NCI-H510A (cell line): ENCODE data around the gene ENTPD2.
"Not testable (repeated sequence)": the region's sequence is repeated elsewhere in the genome, so short reads cannot be mapped to it uniquely, and the experiment has no call there.

Experiments used
- DNase-seq: peaks from one replicate; lab custom pipeline; 2025; lab: John Stamatoyannopoulos, UW

The ENTPD2 gene

DNA sequence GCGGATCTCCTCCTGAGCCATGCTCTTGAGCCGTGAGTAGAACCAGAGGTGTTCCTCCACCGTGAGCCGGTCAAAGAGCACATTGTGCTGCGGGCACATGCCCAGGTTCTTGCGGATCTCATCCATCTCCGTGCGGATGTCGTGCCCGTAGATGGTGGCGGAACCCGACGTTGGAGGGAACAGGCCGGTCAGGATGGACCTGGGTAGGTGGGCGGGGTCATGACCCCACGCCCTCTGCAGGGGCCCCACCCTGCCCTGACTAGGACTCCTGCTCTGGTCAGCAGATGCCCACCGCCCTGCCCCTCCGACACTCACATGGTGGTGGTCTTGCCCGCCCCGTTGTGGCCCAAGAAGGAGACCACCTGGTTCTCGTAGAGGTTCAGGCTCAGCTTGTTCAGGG lies 37.9 kb downstream of the ENTPD2 start:
- DNase-seq: no peak

DNA sequence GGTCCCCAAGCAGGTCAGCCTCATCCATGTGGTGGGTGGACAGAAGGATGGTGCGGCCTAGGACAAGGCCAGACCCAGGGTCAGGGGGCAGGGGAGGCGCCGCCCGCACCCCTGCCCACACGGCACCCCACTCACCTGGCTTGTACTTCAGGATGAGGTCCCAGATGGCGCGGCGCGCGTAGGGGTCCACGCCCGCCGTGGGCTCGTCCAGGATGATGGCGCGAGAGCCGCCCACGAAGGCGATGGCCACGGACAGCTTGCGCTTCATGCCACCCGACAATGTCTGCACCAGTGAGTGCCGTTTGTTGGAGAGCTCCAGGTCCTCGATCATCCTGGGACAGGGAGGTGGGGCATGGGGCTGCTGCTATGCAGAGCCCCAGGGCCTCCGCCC lies 38.3 kb downstream of the ENTPD2 start:
- no peak for DNase-seq

DNA sequence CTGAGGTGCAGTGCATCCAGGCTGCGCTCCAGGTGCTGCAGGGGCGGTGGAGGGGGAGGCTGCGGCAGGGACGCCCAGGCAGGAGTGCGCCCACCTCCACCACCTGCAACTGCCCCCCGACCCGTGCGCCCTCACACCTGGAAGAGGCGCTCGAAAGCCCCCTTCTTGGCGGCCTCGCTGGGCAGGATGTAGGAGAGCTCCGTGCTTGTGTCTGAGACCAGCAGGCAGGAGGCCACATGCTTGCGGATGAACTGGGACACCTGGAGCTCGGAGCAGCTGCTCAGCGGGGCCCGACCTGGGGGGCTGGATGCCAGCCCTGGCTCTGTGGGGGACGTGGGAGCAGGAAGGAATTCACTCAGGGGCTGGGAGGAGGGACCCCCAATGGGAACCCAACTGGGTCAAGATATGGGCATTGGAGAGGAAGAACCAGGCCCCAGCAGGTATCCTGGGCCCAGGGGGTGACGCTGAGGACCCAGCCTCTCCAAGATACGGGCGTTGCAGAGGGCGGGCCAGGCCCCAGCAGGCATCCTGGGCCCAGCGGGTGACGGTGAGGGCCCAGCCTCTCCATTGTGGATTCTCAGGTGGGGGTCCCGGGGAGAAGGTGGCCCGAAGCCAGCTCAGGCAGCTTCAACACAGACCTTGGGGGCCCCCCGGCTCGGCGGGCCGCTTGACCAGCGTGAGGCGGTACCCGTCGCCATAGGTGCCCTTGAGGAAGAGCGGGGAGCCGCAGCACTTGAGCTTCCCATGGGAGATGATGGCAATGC lies 38.9 kb downstream of the ENTPD2 start:
- no peak for DNase-seq

DNA sequence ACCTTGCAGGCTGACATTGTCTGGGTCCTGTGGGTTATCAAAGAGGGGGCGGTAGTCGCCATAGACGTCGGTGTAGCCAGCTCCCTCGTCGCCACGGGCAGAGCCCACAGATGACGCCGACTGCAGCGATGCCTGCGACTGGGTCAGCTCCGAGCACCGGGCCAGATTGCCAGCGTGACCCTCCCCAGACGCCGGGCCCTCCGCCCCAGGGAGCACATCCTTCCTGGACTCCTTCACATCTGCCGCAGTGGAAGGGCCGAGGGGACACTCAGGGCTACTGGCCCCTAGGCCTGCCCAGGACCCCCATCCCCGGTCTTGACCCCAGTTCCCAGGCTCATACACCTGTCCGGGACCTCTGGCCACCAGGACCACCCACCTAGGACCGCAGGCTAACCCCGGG lies 39.7 kb downstream of the ENTPD2 start:
- DNase-seq: no peak

DNA sequence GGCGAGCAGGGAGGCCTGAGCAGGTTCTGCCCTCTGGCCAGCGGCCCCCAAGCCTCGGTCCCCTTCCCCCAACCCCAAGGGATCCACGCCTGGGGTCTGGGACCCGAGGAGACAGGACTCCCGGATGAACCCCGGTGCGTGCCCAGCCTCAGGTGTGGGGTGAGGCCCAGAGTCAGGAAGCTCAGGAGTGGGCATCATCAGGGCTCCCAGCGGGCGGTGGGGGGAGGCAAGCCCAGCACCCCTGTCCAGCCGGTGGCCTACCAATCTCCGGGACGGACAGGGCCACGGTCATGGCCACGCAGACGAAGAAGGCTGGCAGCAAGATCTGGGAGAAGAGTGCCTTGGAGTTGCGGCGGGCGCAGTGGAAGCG lies 40.3 kb downstream of the ENTPD2 start:
- DNase-seq: no peak

DNA sequence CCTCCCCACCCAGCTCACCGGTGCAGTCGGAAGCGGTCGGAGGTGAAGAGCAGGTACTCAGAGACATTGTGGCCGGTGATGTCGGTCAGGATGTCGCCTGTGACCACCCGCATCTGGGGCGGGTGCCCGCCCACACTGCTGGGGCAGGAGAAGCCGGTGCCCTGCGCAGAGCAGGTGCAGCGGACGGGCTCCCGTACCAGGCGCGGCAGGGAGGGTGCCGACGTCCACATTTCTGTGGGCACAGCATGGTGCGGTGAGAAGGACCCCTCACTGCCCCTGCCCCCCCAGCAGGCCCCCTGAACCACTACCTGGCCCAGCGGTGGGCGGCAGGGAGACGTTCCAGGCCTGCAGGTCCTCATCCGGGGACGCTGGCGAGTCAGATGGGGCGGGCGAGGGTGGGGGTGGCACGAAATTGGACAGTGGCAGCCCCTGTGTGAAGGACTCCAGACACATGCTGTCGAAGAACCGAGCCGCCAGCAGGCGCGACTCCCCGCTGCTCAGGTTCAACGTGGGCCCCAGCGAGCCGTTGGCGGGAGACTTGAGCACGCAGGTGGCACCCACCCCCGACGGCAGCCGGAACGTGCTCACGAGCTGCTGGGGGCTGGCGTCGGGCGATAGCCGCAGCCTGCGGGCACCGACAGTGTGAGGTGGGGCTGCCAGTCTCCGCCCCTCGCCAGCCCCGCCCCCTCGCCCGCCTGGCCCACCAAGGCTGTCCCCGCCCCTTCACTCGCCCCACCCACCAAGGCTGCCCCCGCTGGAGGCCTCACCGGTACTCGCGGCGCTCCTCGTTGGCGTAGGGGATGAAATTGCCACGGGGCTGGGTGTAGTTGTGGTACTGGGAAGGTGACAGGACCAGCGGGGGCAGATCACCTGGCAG lies 40.9 kb downstream of the ENTPD2 start:
- no peak for DNase-seq

DNA sequence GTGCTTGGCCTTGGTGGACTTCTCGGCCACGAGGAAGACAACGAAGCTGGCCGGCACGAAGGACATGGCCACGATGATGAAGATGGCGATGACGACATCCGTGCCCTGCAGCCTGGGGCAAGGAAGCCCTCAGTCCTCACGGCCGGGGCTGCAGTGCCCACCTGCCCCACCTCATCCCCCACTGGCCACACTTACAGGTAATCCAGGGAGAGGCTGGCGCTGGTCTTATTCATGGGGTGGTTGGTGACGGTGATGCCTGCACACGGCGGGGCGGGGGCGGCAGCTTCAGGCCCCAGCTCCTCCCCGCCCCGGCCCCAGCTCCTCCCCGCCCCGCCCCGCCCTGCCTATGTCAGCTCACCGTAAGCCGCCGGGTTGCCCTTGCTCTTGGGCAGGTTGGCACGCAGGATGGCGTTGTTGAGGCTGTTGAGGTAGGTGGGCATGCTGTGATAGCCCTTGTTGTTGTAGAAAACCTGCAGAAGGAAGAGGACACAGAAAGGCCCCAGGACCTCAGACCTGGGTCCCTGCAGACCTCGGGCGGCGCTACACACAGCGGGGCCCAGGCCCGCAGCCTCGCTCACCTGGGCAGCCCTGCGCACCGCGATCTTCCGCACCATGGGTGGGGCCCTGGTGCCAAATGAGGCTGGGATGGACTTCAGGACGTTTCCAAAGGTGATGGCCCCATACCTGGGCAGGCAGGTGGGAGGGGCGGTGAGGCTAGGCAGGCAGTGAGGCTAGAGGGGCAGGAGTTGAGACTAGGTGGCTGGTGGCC lies 41.8 kb downstream of the ENTPD2 start:
- DNase-seq: no peak

DNA sequence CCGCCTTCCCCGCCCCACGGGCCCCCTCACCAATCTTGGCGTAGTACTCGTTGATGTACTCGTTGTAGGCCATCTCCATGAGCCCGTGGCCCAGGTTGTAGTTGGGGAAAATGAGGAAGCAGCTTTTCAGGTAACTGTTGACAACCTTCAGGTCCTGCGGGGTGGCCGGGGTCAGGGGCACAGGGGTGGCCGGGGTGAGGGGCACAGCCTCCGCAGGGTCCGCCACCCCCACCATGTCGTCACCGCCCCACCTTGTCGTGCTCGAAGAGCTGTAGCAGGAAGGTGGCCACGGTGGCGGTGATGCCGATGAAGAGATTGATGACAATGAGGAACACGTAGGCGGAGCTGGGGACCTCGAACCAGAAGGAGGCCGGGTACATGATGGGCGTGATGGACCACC lies 42.7 kb downstream of the ENTPD2 start:
- DNase-seq: no peak

DNA sequence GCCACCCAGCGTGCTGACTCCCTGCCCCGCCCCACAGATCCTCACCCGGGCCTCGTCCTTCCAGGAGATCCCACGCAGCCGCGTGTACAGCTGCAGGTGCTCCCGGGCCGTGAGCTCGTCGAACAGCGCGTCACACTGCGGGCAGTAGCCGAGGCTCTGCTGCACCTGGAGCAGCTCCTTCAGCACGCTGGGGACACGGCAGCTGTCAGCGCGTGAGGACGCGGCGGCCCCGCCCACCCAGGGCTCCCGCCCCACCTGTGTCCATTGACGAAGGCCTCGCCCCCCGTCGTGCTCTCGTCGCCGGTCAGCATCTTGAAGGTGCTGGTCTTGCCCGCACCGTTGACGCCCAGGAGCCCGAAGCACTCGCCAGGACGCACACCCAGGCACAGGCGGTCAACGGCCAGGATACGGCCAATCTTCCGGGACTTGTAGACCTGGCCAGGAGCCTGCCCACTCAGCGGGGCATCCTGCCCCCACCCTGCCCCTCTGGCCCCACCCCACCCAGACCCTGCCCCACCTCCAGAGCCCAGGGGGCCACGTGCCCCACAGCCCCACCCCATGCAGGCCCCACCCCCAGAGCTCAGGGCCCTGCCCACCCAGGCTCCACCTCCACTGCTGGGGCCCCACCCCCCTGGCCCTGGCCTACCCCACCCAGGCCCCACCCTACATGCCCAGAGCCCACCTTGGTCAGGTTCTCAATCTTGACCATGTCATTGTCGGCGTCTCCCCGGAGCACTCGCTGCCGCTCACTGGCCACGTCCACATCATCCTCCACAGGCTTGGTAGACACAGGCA lies 43.7 kb downstream of the ENTPD2 start:
- DNase-seq: peak; percentile 42

DNA sequence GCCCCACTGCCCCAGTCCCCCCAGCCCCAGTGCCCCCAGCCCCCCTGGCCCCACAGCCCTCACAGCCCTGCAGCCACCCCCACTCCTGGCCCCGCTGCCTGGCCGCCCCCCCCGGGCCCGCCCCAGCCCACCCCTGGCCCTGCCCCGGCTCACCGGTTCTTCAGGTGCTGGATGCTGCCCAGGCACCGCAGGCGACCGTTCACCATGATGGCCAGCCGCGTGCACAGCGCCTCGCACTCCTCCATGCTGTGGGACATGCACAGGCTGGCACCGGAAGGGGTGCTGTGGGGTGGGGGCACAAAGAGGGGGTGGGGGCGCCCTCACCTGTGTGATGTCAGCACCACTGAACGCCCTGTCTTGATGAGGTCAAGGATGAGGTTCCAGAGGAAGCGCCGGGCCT lies 44.6 kb downstream of the ENTPD2 start:
- DNase-seq: no peak

DNA sequence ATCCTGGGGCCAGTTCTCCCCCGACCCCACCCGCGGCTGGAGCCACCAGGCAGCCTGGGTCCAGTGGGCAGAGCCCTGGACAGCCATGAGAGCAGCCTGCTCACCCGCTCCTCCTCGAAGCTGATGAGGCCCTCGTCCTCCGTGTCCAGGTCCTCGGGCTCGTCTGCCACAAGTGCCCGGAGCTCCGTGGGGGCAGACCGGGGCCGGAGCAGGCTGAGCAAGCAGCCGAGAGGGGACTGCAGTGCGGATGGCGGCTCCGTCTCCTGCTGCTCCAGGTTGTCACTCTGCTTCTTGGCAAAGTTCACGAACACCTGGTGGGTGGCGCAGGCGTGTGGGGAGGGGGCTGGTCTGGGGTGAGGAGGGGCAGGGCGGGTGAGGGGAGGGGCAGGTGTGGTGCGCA lies 45.5 kb downstream of the ENTPD2 start:
- no peak for DNase-seq

DNA sequence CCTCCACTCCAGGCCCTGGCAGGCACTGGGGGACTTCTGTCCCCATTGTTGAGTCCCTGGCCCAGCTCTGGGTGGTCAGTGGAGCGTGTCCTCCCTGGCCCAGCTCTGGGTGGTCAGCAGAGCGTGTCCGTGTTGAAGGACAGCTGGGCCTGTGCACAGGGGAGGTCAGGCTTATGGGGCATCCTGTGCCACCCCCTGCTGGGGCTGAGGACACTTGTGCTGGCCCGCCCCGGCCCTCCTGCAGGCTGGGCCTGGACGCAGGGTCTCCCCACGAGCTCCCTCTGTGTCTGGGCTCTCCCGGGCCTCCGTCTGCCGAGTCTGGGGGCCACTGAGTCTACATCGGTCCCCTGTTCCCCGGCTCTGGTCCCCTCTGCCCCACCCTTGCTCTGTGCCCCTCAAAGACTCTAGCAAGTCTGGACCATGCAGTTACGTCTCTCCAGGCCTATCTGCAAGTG lies 46.0 kb downstream of the ENTPD2 start:
- no peak for DNase-seq

DNA sequence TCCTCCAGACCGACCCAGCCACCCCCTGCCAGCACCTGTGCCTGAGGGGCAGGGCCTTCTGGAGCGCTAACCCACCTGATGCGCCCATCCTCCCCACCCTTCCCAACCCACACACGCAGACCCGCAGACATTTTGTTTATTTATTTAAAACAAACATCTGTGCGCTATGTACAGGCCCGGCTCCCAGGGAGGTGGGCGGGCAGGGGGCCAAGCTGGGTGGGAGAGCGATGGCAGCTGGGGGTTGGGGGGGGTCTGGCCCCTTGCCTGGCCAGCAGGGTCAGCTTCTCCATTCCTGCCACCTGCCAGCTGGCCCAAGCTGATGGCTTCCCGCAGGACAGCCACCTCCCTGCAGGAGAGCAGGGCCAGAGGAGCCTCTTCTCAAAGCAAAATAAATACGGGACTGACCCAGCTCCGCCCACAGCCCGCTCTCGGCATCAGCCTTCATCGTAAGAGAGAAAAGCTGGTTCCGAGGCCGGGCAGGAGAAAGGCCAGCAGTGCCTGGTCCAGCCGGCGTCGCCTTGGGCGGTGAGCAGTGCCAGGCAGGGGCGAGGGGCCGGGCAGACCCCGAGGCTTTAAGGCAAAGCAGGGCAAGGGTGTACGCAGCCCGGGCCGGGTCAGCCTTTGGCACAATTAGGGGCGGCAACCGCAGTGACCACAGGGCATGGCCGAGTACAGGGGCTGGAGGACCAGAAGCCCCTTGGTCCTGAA lies 46.6 kb downstream of the ENTPD2 start:
- DNase-seq: peak; percentile 37

DNA sequence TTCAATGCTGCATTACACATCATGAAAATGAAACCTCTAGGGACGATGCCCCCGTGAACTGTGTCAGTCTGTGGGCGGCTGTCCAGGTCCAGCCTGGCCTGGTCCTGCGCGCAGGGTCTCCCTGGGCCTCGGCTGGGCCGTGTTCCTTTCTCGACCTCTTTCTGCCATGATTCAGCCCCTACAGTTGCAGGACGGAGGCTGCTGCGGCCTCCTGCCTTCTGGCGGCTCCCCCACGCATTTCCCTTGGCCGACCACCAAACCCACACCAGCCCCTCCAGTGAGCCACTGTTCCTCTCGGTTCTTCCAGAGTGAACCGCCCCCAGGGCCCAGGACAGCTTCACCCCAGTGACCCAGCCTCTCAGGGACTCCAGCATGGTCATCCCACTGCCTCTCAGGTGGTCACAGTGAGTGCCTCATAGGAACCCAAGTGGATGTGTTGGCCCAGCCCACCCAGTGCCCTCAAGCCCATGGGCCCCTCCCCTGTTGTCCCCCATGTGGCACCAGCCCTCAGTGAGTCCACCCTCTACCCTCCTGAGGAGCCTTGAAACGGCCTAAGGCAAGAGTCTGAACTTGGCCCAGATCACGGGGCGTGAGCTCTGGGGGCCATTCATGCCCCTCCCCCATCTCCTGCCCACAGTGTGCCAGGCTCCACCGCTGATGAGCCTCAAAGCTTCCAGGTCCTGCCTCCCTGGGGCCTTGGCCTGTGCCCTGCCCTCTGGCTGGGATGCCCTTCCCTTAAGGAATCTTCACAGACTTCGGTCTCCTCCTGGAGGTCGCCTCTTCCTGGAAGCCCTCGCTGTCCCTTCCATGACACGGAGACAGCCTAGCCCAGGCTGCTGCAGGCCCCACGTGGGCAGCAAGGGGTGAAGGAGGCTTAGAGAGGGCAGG lies 47.5 kb downstream of the ENTPD2 start:
- no peak for DNase-seq

DNA sequence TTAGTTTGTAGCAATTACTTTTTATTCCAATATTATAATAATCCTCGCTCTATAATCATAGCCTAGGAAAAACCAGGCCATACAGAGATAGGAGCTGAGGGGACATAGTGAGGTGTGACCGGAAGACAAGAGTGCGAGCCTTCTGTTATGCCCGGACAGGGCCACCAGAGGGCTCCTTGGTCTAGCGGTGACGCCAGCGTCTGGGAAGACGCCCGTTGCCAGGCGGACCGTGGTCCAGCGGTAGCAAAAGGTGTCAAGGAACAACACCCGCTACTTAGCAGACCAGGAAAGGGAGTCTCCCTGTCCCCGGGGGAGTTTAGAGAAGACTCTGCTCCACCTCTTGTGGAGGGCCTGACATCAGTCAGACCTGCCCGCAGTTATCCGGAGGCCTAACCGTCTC lies 49.6 kb downstream of the ENTPD2 start:
- not testable (repeated sequence) for DNase-seq

DNA sequence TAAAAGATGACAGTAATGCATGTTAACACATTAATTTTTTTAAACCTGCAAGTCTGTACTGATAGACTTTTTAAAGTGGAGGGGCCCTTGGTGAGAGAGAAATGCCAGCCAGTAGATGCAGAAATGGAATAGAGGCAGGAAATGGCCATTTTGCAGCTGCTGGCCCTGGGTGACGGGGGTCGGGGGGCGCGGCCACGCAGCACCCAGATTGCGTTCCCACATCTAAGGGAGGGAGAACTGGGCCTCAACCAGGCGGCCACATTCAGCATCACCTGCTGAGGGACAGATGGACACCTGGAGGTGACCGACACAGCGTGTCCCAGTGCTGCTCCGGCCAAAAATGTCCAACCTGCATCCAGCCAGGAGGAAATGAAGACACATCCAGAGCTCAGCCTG lies 51.2 kb downstream of the ENTPD2 start:
- DNase-seq: no peak

DNA sequence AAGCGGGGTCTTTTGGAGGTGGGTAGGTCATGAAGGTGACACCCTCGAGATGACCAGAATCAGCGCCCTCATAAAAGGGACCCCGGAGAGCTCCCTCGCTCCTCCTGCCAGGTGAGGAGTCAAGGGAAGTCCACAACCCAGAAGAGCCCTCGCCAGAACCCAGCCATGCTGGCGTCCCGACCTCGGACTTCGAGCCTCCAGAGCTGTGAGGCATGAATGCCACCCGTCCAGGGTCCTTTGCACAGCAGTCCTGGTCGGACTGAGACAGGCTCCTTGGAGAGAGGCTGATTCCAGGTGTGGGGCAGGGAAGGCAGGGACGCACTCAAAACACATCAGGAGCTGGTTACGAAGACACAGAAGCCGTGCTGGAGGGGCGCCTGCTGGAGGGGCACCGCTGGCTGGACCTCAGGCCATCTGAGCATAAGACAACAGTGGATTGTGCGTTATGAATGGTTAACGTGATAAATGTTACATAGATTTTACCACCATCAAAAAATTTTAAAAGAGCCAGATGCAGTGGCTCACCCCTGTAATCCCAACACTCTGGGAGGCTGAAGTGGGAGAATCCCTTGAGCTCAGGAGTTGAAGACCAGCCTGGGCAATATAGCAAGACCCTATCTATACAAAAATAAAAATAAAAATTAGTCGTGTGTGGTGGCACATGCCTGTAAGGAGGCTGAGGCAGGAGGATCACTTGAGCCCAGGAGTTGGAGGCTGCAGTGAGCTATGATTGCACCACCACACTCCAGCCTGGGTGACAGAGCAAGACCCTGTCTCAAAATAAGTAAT lies 51.8 kb downstream of the ENTPD2 start:
- no peak for DNase-seq

DNA sequence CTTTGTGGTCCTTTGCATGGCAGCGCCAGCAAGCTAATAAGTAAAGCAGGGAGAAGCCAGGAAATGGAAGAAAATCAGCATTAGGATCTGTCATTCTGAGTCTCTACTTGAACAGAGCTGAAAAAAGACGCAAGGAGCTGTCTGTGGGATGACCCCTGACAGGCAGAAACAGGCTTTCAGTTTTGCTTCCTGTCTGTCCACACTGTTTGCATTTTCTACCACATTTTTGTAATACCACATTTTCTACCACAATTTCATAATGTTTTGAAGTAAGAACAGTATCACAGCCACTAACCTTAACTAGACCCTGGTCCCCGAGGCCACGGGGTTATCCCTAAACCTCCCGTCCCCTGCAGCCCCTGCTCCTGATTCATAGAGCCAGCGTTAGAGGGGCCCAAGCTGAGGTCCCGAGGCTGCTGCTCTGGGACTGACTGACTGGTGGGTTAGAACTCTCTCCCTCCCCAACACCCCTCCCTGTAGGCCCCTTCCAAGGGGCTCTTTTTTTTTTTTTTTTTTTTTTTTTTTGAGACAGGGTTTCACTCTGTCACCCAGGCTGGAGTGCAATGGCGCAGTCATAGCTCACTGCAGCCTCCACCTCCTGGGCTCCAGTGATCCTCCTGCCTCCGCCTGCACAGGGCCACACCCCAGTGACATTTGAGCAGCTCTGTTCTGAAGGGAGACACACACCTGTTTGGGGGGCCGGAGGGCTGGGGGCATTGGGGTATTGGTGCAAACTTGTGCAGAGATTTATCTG lies 53.5 kb downstream of the ENTPD2 start:
- no peak for DNase-seq
